NB4 (cell line): ENCODE measurements around the gene RAB26.
"Not testable (repeated sequence)": the region's sequence is repeated elsewhere in the genome, so short reads cannot be mapped to it uniquely, and the experiment has no call there.

Experiments
- MYC ChIP-seq: IDR thresholded peaks from 2 replicates; pipeline ENCODE4 v1.6.1; 2011; ENCODE audit warnings: low read depth, low read length
- POLR2A ChIP-seq: IDR thresholded peaks from 2 replicates; pipeline ENCODE4 v1.6.1; 2011; ENCODE audit warnings: mild to moderate bottlenecking; ENCODE audit not compliant: insufficient read length; ENCODE audit errors: extremely low read depth
- TF ChIP-seq, protein P1 (sequence below): IDR thresholded peaks from one replicate; pipeline ENCODE4 v1.5.1; 2012; ENCODE audit warnings: low read depth, low read length
- TF ChIP-seq, protein P2 (sequence below): IDR thresholded peaks from 2 replicates; pipeline ENCODE4 v1.6.1; 2011; ENCODE audit warnings: low read depth, low read length

DNA sequence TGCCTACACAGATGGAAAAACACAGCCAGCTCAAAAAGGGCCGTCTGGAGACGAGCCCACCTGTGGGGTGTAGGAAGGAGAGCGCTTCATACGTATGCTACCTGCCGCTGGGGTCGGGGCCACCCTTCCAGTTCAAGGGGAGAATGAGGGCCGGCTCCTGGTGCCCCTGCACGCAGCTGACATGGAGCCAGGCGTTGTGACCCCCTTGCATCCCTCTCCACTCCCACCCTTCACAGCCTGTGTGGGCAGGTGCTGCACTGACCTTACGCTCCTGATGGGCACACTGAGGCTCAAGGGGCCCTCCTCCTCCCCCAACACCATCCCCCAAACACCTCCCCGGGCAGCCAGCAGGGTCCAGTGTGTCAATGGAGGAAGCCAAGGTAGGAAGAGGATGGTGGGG, 22.8 kb upstream of the RAB26 start:
- TF ChIP-seq, protein P1, sequence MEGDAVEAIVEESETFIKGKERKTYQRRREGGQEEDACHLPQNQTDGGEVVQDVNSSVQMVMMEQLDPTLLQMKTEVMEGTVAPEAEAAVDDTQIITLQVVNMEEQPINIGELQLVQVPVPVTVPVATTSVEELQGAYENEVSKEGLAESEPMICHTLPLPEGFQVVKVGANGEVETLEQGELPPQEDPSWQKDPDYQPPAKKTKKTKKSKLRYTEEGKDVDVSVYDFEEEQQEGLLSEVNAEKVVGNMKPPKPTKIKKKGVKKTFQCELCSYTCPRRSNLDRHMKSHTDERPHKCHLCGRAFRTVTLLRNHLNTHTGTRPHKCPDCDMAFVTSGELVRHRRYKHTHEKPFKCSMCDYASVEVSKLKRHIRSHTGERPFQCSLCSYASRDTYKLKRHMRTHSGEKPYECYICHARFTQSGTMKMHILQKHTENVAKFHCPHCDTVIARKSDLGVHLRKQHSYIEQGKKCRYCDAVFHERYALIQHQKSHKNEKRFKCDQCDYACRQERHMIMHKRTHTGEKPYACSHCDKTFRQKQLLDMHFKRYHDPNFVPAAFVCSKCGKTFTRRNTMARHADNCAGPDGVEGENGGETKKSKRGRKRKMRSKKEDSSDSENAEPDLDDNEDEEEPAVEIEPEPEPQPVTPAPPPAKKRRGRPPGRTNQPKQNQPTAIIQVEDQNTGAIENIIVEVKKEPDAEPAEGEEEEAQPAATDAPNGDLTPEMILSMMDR = not testable (repeated sequence)
- TF ChIP-seq POLR2A, MYC: not testable (repeated sequence)
- TF ChIP-seq, protein P2, sequence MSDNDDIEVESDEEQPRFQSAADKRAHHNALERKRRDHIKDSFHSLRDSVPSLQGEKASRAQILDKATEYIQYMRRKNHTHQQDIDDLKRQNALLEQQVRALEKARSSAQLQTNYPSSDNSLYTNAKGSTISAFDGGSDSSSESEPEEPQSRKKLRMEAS = not testable (repeated sequence)
